CD14-positive monocyte (primary cell): Measurements from ENCODE around the gene THSD4. TPM values are rescaled to one million over a fixed set of nuclear protein-coding genes. Genes with fewer than 3 reads are reported as not detected.

Experiments
- DNase-seq, 3 donors: peaks; one replicate each; pipeline ENCODE4 v3.0.0-alpha.2; 2011 to 2022
- H2AFZ ChIP-seq: 2 replicates; pipeline ENCODE4 v1.6.0; 2012; ENCODE audit warnings: mild to moderate bottlenecking, low read depth, low read length, inconsistent platforms; ENCODE audit not compliant: insufficient read depth, poor library complexity, severe bottlenecking
- H3K27ac ChIP-seq, 2 donors: 1 replicate in 1 of 2; 2 replicates in 1 of 2; pipeline ENCODE4 v1.5.1; 2012 to 2013; ENCODE audit warnings: low read length in 2 of 2, control low read depth in 1 of 2, inconsistent platforms in 1 of 2, low read depth in 1 of 2, mild to moderate bottlenecking in 1 of 2
- H3K27me3 ChIP-seq, 2 donors: one replicate each; pipeline versions ENCODE4 v1.6.0 to v1.6.1; 2011 to 2013; ENCODE audit warnings: low read length in 2 of 2; ENCODE audit not compliant: control insufficient read depth in 2 of 2, insufficient read depth in 2 of 2
- H3K36me3 ChIP-seq, 2 donors: replicated peaks in 1 of 2; 1 replicate in 1 of 2; 2 replicates in 1 of 2; pipeline versions ENCODE4 v1.5.1 to v1.6.1; 2012 to 2013; ENCODE audit warnings: low read length in 2 of 2, control low read depth in 1 of 2, inconsistent platforms in 1 of 2, mild to moderate bottlenecking in 1 of 2; ENCODE audit not compliant: insufficient read depth in 2 of 2, control insufficient read depth in 1 of 2
- H3K4me1 ChIP-seq, 2 donors: 1 replicate in 1 of 2; 2 replicates in 1 of 2; pipeline versions ENCODE4 v1.5.1 to v1.6.1; 2012 to 2013; ENCODE audit warnings: low read length in 2 of 2, control low read depth in 1 of 2, inconsistent platforms in 1 of 2, mild to moderate bottlenecking in 1 of 2, moderate library complexity in 1 of 2; ENCODE audit not compliant: insufficient read depth in 2 of 2, control insufficient read depth in 1 of 2
- H3K4me2 ChIP-seq: replicated peaks from 2 replicates; pipeline ENCODE3; 2012; ENCODE audit warnings: low read length, moderate library complexity, mild to moderate bottlenecking; ENCODE audit not compliant: poor library complexity, severe bottlenecking; ENCODE audit errors: extremely low read depth
- H3K4me3 ChIP-seq, 3 experiments: fragments of 200-600 bp in 1 of 3; sonication (generic) in 1 of 3; replicated peaks in 1 of 3; 1 replicate in 2 of 3; 2 replicates in 1 of 3; pipeline ENCODE4 v1.5.1; 2011 to 2013; ENCODE audit warnings: low read length in 3 of 3, mild to moderate bottlenecking in 3 of 3, control low read depth in 2 of 3, low read depth in 2 of 3, inconsistent platforms in 1 of 3, moderate library complexity in 1 of 3
- H3K79me2 ChIP-seq: 2 replicates; pipeline ENCODE4 v1.6.0; 2012; ENCODE audit warnings: mild to moderate bottlenecking, control low read depth, inconsistent platforms, low read length, moderate library complexity; ENCODE audit not compliant: insufficient read depth
- H3K9ac ChIP-seq: 2 replicates; pipeline ENCODE4 v1.6.0; 2017; ENCODE audit warnings: low read length, mild to moderate bottlenecking; ENCODE audit not compliant: insufficient read depth, poor library complexity, severe bottlenecking
- H3K9me3 ChIP-seq, 2 donors: replicated peaks in 1 of 2; 1 replicate in 1 of 2; 2 replicates in 1 of 2; pipeline versions ENCODE4 v1.5.1 to v1.6.1; 2012 to 2013; ENCODE audit warnings: low read length in 2 of 2, control low read depth in 1 of 2; ENCODE audit not compliant: control insufficient read depth in 1 of 2, insufficient read depth in 1 of 2
- H4K20me1 ChIP-seq: 2 replicates; pipeline ENCODE4 v1.6.0; 2012; ENCODE audit warnings: mild to moderate bottlenecking, low read length, control low read depth, moderate library complexity; ENCODE audit not compliant: insufficient read depth
- H3K27ac Mint-ChIP-seq, 7 donors: one replicate each; pipeline ENCODE4 v1.8.0; 2020; ENCODE audit warnings: mild to moderate bottlenecking in 7 of 7, mixed read lengths in 7 of 7, moderate library complexity in 6 of 7, inconsistent platforms in 2 of 7
- H3K27me3 Mint-ChIP-seq, 3 donors: one replicate each; pipeline ENCODE4 v1.8.0; 2021 to 2022; ENCODE audit warnings: low read depth in 3 of 3, mild to moderate bottlenecking in 3 of 3, mixed read lengths in 3 of 3, moderate library complexity in 3 of 3, inconsistent platforms in 1 of 3
- H3K36me3 Mint-ChIP-seq, 2 donors: one replicate each; pipeline ENCODE4 v1.8.0; 2020; ENCODE audit warnings: mixed read lengths in 2 of 2, inconsistent platforms in 1 of 2, mild to moderate bottlenecking in 1 of 2
- H3K4me1 Mint-ChIP-seq: one replicate; pipeline ENCODE4 v1.8.0; 2020; ENCODE audit warnings: mild to moderate bottlenecking, mixed read lengths
- H3K4me3 Mint-ChIP-seq, 2 donors: one replicate each; pipeline ENCODE4 v1.8.0; 2020; ENCODE audit warnings: mild to moderate bottlenecking in 2 of 2, mixed read lengths in 2 of 2, moderate library complexity in 1 of 2
- H3K9me3 Mint-ChIP-seq, 7 donors: one replicate each; pipeline ENCODE4 v1.8.0; 2020 to 2022; ENCODE audit warnings: mixed read lengths in 7 of 7, mild to moderate bottlenecking in 6 of 7, moderate library complexity in 6 of 7, inconsistent platforms in 2 of 7
- CTCF ChIP-seq: fragments of 200-600 bp; IDR thresholded peaks from one replicate; pipeline ENCODE4 v1.8.0; 2022; ENCODE audit warnings: antibody characterized with exemption, mild to moderate bottlenecking
- WGBS: methylation state at CpG from one replicate; pipeline ENCODE4 v1.1.5; 2013; ENCODE audit warnings: missing lambda C conversion rate; ENCODE audit not compliant: insufficient coverage; 5-methylcytosine and 5-hydroxymethylcytosine counted together
- intact Hi-C, 2 donors: fragments of 100-400 bp; cut with micrococcal nuclease; formaldehyde crosslinking; loops; one replicate each; pipeline versions ENCODE4 v1.15.0 to v1.15.1; 2023
- polyA plus RNA-seq, 3 donors: library from polyadenylated mRNA; depleted of rRNA in 1 of 3; unstranded in 2 of 3; stranded (reverse) in 1 of 3; fragments of 300-500 nt in 2 of 3; fragments of >200 nt in 1 of 3; fragmentation: Illumina TruSeq in 2 of 3; gene quantifications; 1 replicate in 2 of 3; 2 replicates in 1 of 3; pipeline ENCODE4 v1.2.3, GENCODE V29; 2012 to 2021

The THSD4 gene
- polyA plus RNA-seq, 3 donors: not detected

- H3K27me3 ChIP-seq: peaks cover 0 to 2% of the 10 kb centered on the region in 2 donors
- no peaks in the 10 kb centered on the region for H3K79me2 ChIP-seq
- H3K9me3 ChIP-seq: no peaks in the 10 kb centered on the region
- H3K4me1 Mint-ChIP-seq: no peaks in the 10 kb centered on the region
- peaks cover 3 to 18% (median 4%) of the 10 kb centered on the region in 3 donors for H3K27me3 Mint-ChIP-seq
- H3K9me3 Mint-ChIP-seq: peaks cover 0 to 3% (median 0%) of the 10 kb centered on the region in 7 donors
- no peak for TF ChIP-seq CTCF
- H3K27ac ChIP-seq: no peak overlapping the region
- no peak for DNase-seq
- no peaks in the 10 kb centered on the region for H4K20me1 ChIP-seq
- H3K4me2 ChIP-seq: no peak overlapping the region
- H3K4me3 Mint-ChIP-seq: no peak overlapping the region
- no peaks in the 10 kb centered on the region for H3K36me3 ChIP-seq
- no peaks in the 10 kb centered on the region for H3K4me1 ChIP-seq
- H3K27ac Mint-ChIP-seq: no peak overlapping the region
- H3K36me3 Mint-ChIP-seq: no peaks in the 10 kb centered on the region
- no peak overlapping the region for H3K9ac ChIP-seq
- intact Hi-C loops: no loop called here
- H2AFZ ChIP-seq: no peak overlapping the region
- no peak overlapping the region for H3K4me3 ChIP-seq
Observed at GRCh38 chr15:71517751-71518150, 402.5 kb downstream of the THSD4 start.

GRCh38 chr15:71518661-71519060 is 403.4 kb downstream of the THSD4 start:
- peaks cover 0 to 2% of the 10 kb centered on the region in 2 donors for H3K27me3 ChIP-seq
- no peak overlapping the region for H3K4me2 ChIP-seq
- no peak overlapping the region for H2AFZ ChIP-seq
- intact Hi-C loops: no loop called here
- Mint-ChIP-seq H3K4me1 (no peaks in the 10 kb centered on the region), H3K36me3 (no peaks in the 10 kb centered on the region), H3K27ac (no peak overlapping the region), H3K27me3 (peaks cover 3 to 18% (median 6%) of the 10 kb centered on the region in 3 donors), H3K9me3 (peaks cover 0 to 3% (median 0%) of the 10 kb centered on the region in 7 donors), H3K4me3 (no peak overlapping the region)
- no CpG with 5 or more reads among the region's 2 CpGs for WGBS
- TF ChIP-seq CTCF: no peak
- no peaks in the 10 kb centered on the region for H4K20me1 ChIP-seq
- DNase-seq: no peak
- H3K9me3 ChIP-seq: no peaks in the 10 kb centered on the region
- H3K9ac ChIP-seq: no peak overlapping the region
- no peak overlapping the region for H3K4me3 ChIP-seq
- no peaks in the 10 kb centered on the region for H3K4me1 ChIP-seq
- no peak overlapping the region for H3K27ac ChIP-seq
- H3K79me2 ChIP-seq: no peaks in the 10 kb centered on the region
- no peaks in the 10 kb centered on the region for H3K36me3 ChIP-seq
